Astrocyte of the hippocampus (primary cell): ENCODE measurements around the gene FUBP1.
"Not testable (repeated sequence)": the region's sequence is repeated elsewhere in the genome, so short reads cannot be mapped to it uniquely, and the experiment has no call there.

Experiments used
- DNase-seq: peaks from one replicate; pipeline ENCODE4 v3.0.0; 2011; ENCODE audit warnings: low read depth, low spot score

Gene FUBP1, protein sequence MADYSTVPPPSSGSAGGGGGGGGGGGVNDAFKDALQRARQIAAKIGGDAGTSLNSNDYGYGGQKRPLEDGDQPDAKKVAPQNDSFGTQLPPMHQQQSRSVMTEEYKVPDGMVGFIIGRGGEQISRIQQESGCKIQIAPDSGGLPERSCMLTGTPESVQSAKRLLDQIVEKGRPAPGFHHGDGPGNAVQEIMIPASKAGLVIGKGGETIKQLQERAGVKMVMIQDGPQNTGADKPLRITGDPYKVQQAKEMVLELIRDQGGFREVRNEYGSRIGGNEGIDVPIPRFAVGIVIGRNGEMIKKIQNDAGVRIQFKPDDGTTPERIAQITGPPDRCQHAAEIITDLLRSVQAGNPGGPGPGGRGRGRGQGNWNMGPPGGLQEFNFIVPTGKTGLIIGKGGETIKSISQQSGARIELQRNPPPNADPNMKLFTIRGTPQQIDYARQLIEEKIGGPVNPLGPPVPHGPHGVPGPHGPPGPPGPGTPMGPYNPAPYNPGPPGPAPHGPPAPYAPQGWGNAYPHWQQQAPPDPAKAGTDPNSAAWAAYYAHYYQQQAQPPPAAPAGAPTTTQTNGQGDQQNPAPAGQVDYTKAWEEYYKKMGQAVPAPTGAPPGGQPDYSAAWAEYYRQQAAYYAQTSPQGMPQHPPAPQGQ

GRCh38 chr1:77978969-77979876 lies at the start of gene FUBP1:
TSS of gene FUBP1 (minus strand) at chr1:77979072. CDS start at chr1:77979004, 68 bp downstream.
- DNase-seq, result peak; percentile 99

DNA sequence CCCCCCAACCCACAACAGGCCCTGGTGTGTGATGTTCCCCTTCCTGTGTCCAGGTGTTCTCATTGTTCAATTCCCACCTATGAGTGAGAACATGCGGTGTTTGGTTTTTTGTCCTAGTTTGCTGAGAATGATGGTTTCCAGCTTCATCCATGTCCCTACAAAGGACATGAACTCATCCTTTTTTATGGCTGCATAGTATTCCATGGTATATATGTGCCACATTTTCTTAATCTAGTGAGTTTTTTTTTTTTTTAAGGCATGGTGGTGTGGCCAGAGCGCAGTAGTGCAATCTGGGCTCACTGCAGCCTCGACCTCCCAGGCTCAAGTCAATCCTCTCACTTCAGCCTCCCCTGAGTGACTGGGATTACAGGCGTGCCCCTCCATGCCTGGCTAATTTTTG lies 42.3 kb upstream of the FUBP1 start:
- DNase-seq, result not testable (repeated sequence)

DNA sequence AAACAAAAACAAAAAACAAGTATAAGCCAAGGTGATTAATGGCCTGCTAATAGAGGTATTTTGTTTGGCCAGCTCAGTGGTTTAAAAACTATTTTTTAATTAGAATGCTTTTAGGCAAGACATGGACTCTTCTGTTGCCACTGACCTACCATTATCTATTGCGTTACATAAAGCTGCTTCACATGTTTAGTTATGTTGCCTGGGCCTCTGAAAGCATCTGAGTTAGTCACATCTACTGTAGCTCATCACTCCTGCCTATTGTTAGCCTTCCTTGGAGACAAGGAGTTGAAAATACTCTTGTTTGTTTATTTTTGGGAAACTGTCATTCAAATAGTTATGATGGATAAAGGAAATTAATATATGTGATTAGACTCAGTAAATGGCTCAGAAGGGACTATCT lies 40.2 kb upstream of the FUBP1 start:
- DNase-seq, result no peak

GRCh38 chr1:78015148-78015547 lies 36.3 kb upstream of the FUBP1 start:
- no peak for DNase-seq

DNA sequence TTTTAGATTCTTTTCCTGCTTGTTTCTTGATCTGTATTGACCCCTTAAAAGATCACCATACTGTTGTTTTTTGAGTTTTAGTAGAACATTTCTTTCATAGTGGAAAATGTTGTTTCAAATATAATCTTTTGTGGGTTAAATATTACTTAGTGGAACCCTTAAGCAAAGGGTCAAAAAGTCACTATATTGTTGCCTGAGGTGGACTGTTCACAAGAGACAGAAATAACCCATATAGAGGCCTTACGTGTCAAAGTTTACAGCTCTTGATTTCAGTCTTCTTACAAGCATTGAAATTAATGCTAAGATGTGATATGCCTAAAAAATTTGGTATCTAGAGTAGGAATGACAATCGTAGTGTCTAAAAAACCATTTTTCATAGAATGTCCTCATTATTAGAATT lies 32.2 kb upstream of the FUBP1 start:
- no peak for DNase-seq

DNA sequence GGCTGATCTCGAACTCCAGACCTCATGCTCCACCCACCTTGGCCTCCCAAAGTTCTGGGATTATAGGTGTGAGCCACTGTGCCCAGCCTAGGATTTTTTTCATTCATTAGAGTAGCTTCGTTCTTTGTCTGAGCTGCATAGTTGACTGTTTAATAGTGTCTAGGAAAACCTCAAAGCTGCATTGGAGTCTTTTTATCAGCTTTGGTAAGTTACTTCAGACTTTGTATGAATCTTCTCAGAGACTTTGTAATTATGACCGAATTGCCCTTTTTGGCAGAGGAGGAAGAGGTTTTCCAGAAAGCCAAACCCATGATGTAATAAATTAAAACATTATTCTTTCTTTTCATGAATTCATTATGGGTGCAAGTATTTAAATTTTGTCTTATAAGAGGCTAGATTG lies 31.0 kb upstream of the FUBP1 start:
- DNase-seq, result peak; percentile 57

DNA sequence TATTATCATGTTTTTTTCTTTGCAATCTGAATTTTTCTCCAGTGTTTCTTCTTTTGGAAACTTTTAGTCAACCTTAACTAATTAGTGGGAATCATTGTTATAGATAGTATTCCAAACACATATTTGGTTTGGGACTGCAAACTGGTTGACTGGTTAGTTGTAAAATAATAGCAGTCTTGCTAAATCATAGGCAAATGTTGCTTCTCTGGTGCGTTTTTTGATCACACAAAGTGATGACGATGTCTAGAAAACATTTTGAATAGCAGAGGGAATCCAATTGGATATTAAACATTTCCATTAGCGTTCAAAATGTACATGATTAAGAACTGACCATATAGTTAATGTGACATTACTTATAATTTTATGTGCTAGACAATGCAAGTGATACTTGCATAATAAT lies 30.4 kb upstream of the FUBP1 start:
- no peak for DNase-seq

- DNase-seq, result no peak
Observed at GRCh38 chr1:78007677-78008341, 28.9 kb upstream of the FUBP1 start.

- no peak for DNase-seq
Observed at GRCh38 chr1:78006521-78006920, 27.6 kb upstream of the FUBP1 start.

DNA sequence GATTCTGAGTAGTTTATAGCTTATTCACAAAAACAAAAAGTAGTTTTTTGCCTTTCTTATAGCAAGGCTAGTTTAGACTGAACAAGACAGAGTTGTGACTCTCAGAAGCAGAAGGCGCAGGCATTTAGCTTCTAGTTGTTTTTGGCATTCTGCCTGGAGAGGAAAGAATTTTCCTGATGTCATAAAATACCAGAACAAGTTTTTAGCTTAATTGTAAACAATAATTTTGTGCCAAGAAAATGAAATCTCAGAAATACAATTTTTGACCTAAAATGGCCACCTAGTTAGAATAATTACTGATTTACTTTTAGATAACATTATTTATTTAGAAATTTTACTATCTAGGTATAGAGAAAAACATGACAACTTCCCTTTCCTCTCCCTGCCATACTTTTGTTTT lies 26.9 kb upstream of the FUBP1 start:
- DNase-seq, result peak; percentile 91

- DNase-seq, result no peak
Observed at GRCh38 chr1:78005448-78005722, 26.5 kb upstream of the FUBP1 start.

DNA sequence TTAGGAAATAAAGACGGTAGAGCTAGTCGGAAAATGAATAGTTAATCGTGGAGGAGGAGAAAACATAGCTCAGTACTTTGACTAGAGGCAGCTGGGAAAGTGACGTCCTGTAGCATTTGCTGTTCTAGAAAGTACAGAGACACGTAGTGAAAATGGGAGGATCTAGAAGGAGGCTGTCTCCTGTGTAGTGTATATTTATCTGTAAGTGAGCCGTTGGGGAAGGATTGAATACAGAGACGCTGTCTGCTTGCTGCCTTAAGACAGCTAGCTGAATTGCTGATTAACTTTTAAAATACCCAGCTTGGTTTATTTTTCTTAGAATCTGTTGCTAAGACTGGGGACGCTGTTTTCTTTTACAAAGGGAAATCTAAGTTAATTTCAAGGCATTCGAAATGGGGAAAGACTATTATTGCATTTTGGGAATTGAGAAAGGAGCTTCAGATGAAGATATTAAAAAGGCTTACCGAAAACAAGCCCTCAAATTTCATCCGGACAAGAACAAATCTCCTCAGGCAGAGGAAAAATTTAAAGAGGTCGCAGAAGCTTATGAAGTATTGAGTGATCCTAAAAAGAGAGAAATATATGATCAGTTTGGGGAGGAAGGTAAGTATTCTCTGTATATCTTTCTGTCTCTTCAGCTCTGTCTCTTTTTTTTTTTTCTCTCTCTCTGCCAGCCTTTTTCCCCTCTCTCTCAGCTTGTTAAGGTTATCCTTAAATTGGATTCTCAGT lies 26.0 kb upstream of the FUBP1 start, which contains the start of gene DNAJB4:
Gene DNAJB4 (plus strand): TSS at position 221 of the 729 bp plus-strand sequence. CDS start 172 bp downstream, at position 393.
- DNase-seq, result peak; percentile 96

- peak; percentile 71 for DNase-seq
Observed at GRCh38 chr1:78003882-78004718, 25.2 kb upstream of the FUBP1 start.

DNA sequence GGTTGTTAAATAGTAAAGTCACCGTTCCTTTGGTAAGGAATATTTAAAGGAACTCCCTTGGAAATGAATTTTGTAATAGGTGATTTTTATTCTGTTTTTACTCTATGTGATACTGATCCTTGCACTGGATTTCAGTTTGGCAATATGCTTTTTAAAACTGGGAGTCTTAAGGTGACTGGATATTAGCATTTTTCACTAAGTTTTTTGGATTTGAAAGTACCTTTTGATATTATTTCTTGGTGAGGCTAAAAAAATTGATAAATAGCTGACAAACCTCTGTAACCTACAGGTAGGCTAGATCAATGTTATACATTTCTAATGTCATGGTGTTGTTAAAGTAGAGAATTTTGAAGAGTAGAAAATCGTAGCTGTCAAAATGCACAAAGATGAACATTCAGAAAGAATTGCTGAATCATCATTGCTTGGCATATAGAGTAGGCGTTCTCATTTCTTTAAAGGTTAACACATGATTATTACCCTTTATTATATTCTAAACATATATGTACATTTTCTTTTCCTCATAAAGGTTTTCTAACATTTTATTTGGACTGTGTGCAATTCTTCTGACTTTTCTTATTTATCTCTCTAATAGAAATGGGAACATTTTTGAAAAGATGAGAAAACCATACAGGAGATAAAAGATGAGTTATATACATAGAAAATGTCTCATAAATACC lies 24.3 kb upstream of the FUBP1 start:
- no peak for DNase-seq

DNA sequence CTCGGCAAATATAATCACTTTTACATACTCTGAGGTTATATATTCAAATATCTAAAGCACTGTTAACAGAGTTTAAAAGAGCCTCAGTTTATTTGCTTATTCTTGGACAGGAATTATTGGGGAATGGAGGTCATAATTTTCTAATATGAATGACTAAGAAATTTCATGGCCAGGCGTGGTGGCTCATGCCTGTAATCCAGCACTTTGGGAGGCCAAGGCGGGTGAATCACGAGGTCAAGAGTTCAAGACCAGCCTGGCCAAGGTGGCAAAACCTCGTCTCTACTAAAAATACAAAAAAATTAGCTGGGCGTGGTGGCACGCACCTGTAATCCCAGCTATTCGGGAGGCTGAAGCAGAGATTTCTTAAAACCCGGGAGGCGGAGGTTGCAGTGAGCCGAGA lies 21.7 kb upstream of the FUBP1 start:
- not testable (repeated sequence) for DNase-seq

GRCh38 chr1:77996734-77997133 lies 17.9 kb upstream of the FUBP1 start:
- no peak for DNase-seq

DNA sequence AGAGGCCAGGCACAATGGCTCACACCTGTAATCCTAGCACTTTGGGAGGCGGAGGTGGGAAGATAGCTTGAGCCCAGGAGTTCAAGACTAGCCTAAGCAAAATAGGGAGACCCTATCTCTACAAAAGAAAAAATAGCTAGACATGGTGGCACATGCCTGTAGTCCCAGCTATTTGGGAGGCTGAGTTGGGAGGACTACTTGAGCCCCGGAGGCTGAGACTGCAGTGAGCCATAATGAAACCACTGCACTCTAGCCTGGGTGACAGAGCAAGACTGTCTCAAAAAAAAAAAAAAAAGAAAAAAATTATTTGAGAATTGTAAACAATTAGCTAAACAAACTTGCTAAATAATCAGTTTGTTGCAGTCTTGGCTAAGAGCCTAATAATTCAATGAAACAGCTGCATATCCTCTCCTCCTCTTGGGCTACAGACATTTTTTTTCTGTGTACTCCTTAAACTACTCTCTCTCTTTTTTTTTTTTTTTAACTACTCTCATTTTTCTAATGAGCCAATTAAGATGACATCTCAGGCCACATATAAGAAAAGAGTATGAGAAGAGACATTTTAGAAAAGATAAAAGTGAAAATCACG lies 15.3 kb upstream of the FUBP1 start:
- DNase-seq, result no peak

DNA sequence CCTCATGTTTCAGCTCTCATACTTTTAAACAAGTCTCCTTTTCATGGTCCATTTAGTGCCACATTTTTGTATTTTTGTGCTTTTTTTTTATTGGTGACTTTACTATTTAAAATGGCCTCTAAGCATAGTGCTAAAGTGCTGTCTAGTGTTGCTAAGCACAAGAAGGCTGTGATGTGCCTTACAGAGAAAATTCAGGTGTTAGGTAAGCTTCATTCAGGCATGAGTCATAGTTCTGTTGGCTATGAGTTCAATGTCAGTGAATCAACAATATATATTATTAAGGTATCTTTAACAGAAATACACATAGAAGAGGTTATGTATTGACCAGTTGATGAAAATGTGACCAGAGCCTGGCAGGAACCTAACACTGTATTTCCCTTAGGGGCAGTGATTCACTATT lies 12.8 kb upstream of the FUBP1 start:
- no peak for DNase-seq

DNA sequence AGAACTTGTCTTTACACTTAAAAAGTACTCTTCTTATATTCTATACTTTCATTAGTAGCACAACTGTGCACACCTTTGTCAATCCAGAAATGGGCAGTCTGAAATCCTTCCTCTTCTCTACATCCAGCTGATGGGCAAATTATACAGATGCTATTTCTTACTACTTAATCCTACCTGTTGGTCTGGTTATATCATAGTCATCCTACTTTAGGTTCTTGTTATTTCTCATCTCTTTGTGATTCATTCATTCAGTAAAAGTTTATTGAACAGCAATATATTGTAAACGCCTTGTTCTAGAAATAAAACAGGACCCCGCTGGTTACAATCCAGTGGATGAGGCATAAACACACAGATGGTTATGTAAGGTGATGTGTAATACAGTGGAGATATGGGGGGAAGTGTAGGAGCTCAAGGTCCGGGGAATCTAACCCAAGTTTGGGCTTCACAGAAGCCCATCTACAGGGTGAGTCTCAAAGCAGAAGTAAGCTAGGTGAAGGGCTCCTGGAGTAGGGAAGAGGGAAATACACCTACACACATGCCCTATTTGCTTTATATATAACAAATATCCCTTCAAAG lies 11.8 kb upstream of the FUBP1 start:
- no peak for DNase-seq
